ENCODE results near the gene HSD17B1. TPM values are rescaled to one million over a fixed set of nuclear protein-coding genes. Genes with fewer than 3 reads are reported as not detected.
"Not testable (repeated sequence)": the region's sequence is repeated elsewhere in the genome, so short reads cannot be mapped to it uniquely, and the experiment has no call there.

Gene HSD17B1
- 1 to 10 TPM; 1.2 to 5.6 (median 1.8) TPM for total RNA-seq

- Histone ChIP-seq H3K4me3 (peak within 1 kb of the TSS; percentile 74 to 87 (median 75)), H3K27ac (peak within 1 kb of the TSS; percentile 91 to 94)
- H3K9me3 ChIP-seq; H3K36me3 ChIP-seq; intact Hi-C loops (cut with DNase I; ENCODE audit: low total_unique reads); H3K27me3 ChIP-seq; DNase-seq (ENCODE audit: low spot score in 2 of 2); H3K4me1 ChIP-seq: not testable (repeated sequence)
These were observed at the start of gene HSD17B1 for GRCh38 chr17:42552736-42553135. HSD17B1 (plus strand) TSS chr17:42552923; CDS start chr17:42552934, 11 bp downstream.

GRCh38 chr17:42502926-42503325, 49.8 kb upstream of the HSD17B1 start:
- H3K9me3 ChIP-seq = no peaks in the 10 kb centered on the region
- H3K4me3 ChIP-seq = no peak overlapping the region
- no peaks in the 10 kb centered on the region for H3K4me1 ChIP-seq
- no peak overlapping the region for H3K27ac ChIP-seq
- no peaks in the 10 kb centered on the region for H3K27me3 ChIP-seq
- intact Hi-C loops (cut with DNase I; ENCODE audit: low total_unique reads) = no loop called here
- no peak for DNase-seq (ENCODE audit: low spot score in 2 of 2)
- H3K36me3 ChIP-seq = peaks cover 7% of the 10 kb centered on the region
- TF ChIP-seq POLR2A (IDR thresholded peaks at IDR 0.05) = no peak
- no peak for TF ChIP-seq CTCF (IDR thresholded peaks at IDR 0.05)
- TF ChIP-seq POLR2AphosphoS5 (IDR thresholded peaks at IDR 0.05) = no peak

- Histone ChIP-seq H3K27me3 (no peaks in the 10 kb centered on the region), H3K4me1 (no peaks in the 10 kb centered on the region), H3K36me3 (peaks cover 4% of the 10 kb centered on the region), H3K27ac (no peak overlapping the region), H3K4me3 (no peak overlapping the region), H3K9me3 (no peaks in the 10 kb centered on the region)
- no peak for TF ChIP-seq CTCF (IDR thresholded peaks at IDR 0.05)
- TF ChIP-seq POLR2AphosphoS5 (IDR thresholded peaks at IDR 0.05) = no peak
- TF ChIP-seq POLR2A (IDR thresholded peaks at IDR 0.05) = no peak
- intact Hi-C loops (cut with DNase I; ENCODE audit: low total_unique reads) = no loop called here
- no peak for DNase-seq (ENCODE audit: low spot score in 2 of 2)
These were observed 45.1 kb upstream of the HSD17B1 start for GRCh38 chr17:42507671-42508070.

GRCh38 chr17:42508426-42509165, 44.1 kb upstream of the HSD17B1 start:
- no peaks in the 10 kb centered on the region for H3K4me1 ChIP-seq
- intact Hi-C loops (cut with DNase I; ENCODE audit: low total_unique reads) = no loop called here
- peak overlapping the region; percentile 14 to 62 for H3K27ac ChIP-seq
- H3K36me3 ChIP-seq = no peaks in the 10 kb centered on the region
- no peak overlapping the region for H3K4me3 ChIP-seq
- no peaks in the 10 kb centered on the region for H3K9me3 ChIP-seq
- TF ChIP-seq POLR2AphosphoS5 (IDR thresholded peaks at IDR 0.05) = no peak
- no peak for DNase-seq (ENCODE audit: low spot score in 2 of 2)
- no peaks in the 10 kb centered on the region for H3K27me3 ChIP-seq

- no peaks in the 10 kb centered on the region for H3K4me1 ChIP-seq
- TF ChIP-seq POLR2AphosphoS5 (IDR thresholded peaks at IDR 0.05) (no peak), CTCF (IDR thresholded peaks at IDR 0.05) (no peak), POLR2A (IDR thresholded peaks at IDR 0.05) (no peak)
- no peak overlapping the region for H3K4me3 ChIP-seq
- peak overlapping the region; percentile 14 to 62 for H3K27ac ChIP-seq
- DNase-seq (ENCODE audit: low spot score in 2 of 2) = no peak
- H3K9me3 ChIP-seq = no peaks in the 10 kb centered on the region
- H3K27me3 ChIP-seq = no peaks in the 10 kb centered on the region
- intact Hi-C loops (cut with DNase I; ENCODE audit: low total_unique reads) = no loop called here
- no peaks in the 10 kb centered on the region for H3K36me3 ChIP-seq
These were observed 43.3 kb upstream of the HSD17B1 start for GRCh38 chr17:42509409-42509808.

GRCh38 chr17:42509841-42510240, 42.9 kb upstream of the HSD17B1 start:
- no peaks in the 10 kb centered on the region for H3K36me3 ChIP-seq
- peak overlapping the region; percentile 14 to 62 for H3K27ac ChIP-seq
- DNase-seq (ENCODE audit: low spot score in 2 of 2) = no peak
- H3K9me3 ChIP-seq = no peaks in the 10 kb centered on the region
- no peak for TF ChIP-seq POLR2A (IDR thresholded peaks at IDR 0.05)
- H3K27me3 ChIP-seq = no peaks in the 10 kb centered on the region
- no peaks in the 10 kb centered on the region for H3K4me1 ChIP-seq
- intact Hi-C loops (cut with DNase I; ENCODE audit: low total_unique reads) = no loop called here
- no peak overlapping the region for H3K4me3 ChIP-seq

Measured in breast epithelium (tissue), 4 donors.